Measurements from ENCODE around the gene OR4A16.

The OR4A16 gene

GRCh38 chr11:55342901-55343300, at the start of gene OR4A16:
Gene OR4A16, plus strand, starts transcription at chr11:55343201. Its CDS starts 0 bp downstream, at chr11:55343201.
- H3K4me3 ChIP-seq (ENCODE audit: low read length): no peak within 1 kb of the TSS
- TF ChIP-seq, protein P1, sequence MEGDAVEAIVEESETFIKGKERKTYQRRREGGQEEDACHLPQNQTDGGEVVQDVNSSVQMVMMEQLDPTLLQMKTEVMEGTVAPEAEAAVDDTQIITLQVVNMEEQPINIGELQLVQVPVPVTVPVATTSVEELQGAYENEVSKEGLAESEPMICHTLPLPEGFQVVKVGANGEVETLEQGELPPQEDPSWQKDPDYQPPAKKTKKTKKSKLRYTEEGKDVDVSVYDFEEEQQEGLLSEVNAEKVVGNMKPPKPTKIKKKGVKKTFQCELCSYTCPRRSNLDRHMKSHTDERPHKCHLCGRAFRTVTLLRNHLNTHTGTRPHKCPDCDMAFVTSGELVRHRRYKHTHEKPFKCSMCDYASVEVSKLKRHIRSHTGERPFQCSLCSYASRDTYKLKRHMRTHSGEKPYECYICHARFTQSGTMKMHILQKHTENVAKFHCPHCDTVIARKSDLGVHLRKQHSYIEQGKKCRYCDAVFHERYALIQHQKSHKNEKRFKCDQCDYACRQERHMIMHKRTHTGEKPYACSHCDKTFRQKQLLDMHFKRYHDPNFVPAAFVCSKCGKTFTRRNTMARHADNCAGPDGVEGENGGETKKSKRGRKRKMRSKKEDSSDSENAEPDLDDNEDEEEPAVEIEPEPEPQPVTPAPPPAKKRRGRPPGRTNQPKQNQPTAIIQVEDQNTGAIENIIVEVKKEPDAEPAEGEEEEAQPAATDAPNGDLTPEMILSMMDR (IDR thresholded peaks at IDR 0.05; ENCODE audit: insufficient read depth, low read depth, low read length, missing control alignments): no peak
- DNase-seq (ENCODE audit: low read depth): no peak

DNA sequence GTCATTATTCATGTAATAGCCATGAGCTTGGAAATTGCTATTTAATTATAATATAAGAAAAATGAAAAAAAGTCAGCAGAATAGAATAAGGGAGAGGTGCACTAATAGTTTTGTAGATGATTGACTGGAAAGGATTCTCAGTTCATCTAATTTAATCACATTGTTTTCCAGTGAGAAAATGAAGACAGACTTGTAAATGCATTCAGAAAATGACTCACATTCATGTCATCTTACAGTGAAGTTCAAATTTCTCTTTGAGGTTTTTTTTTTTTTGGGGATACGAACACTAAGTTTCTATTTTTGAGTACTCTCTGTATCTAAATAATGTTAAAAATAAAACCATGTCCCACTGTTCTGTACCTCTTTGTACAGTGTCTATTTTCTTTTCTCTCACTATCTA, 18.5 kb upstream of the OR4A16 start:
- TF ChIP-seq, protein P1 (IDR thresholded peaks at IDR 0.05; ENCODE audit: insufficient read depth, low read depth, low read length, missing control alignments): no peak
- H3K4me3 ChIP-seq (ENCODE audit: low read length): no peak overlapping the region
- DNase-seq (ENCODE audit: low read depth): peak; percentile 0

GRCh38 chr11:55345306-55345705, 2.3 kb downstream of the OR4A16 start:
- TF ChIP-seq, protein P1 (IDR thresholded peaks at IDR 0.05; ENCODE audit: insufficient read depth, low read depth, low read length, missing control alignments): no peak
- DNase-seq (ENCODE audit: low read depth): no peak
- no peak overlapping the region for H3K4me3 ChIP-seq (ENCODE audit: low read length)

GRCh38 chr11:55349032-55349431, 6.0 kb downstream of the OR4A16 start:
- TF ChIP-seq, protein P1 (IDR thresholded peaks at IDR 0.05; ENCODE audit: insufficient read depth, low read depth, low read length, missing control alignments): no peak
- DNase-seq (ENCODE audit: low read depth): no peak
- H3K4me3 ChIP-seq (ENCODE audit: low read length): no peak overlapping the region

- no peak overlapping the region for H3K4me3 ChIP-seq (ENCODE audit: low read length)
- DNase-seq (ENCODE audit: low read depth): peak; percentile 2
- TF ChIP-seq, protein P1 (IDR thresholded peaks at IDR 0.05; ENCODE audit: insufficient read depth, low read depth, low read length, missing control alignments): no peak
These were observed 14.7 kb downstream of the OR4A16 start for GRCh38 chr11:55357560-55358184.

GRCh38 chr11:55367674-55368073, 24.7 kb downstream of the OR4A16 start, which contains the start of gene OR4A15:
Gene OR4A15, plus strand, starts transcription at chr11:55367974. Its CDS starts 0 bp downstream, at chr11:55367974.
- no peak within 1 kb of the TSS for H3K4me3 ChIP-seq (ENCODE audit: low read length)
- no peak for DNase-seq (ENCODE audit: low read depth)
- TF ChIP-seq, protein P1 (IDR thresholded peaks at IDR 0.05; ENCODE audit: insufficient read depth, low read depth, low read length, missing control alignments): no peak
